Inflammatory macrophage (primary cell): ENCODE data around the gene IQGAP2.
"Not testable (repeated sequence)": the region's sequence is repeated elsewhere in the genome, so short reads cannot be mapped to it uniquely, and the experiment has no call there.

Source experiments
- DNase-seq, 2 donors: peaks; one replicate each; pipeline ENCODE4 v3.0.0-alpha.2; 2020 to 2022

IQGAP2 gene

DNA sequence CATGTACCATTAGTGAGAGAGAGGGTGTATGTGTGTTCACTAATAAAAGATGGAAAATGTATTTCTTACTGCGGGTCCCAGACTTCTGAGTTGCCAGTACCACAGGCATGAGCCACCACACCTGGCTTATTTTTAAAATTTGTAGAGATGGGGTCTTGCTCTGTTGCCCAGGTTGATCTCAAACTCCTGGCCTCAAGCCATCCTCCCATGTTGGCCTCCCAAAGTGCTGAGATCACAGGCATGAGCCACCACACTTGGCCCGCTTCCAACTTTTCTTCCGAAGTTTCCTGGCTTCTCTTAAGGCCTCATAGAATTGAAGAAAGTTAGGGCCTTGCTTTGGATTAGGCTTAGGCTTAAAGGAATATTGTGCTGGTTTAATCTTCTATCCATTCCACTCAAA lies 260.5 kb downstream of the IQGAP2 start:
- no peak for DNase-seq

GRCh38 chr5:76664079-76664478 lies 261.0 kb downstream of the IQGAP2 start:
- no peak for DNase-seq

DNA sequence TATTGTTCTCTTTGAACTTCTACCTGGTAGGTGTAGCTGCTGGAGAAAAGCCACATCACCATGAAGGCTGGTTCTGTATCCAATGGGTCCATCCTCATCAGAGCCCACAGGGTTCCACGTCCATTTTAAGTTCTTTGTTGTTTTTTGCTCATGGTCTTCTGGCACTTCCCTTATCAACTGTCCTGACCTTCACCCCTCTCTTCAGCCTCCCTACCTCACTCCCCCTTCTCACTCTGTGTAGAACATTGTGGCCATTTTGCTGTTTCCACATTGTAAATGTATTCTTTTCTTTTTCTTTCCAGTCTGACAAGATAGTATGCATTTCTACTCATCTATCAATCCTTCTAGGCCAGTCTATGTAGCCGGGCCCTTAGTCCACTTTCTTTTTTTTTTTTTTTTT lies 264.4 kb downstream of the IQGAP2 start:
- DNase-seq = no peak

DNA sequence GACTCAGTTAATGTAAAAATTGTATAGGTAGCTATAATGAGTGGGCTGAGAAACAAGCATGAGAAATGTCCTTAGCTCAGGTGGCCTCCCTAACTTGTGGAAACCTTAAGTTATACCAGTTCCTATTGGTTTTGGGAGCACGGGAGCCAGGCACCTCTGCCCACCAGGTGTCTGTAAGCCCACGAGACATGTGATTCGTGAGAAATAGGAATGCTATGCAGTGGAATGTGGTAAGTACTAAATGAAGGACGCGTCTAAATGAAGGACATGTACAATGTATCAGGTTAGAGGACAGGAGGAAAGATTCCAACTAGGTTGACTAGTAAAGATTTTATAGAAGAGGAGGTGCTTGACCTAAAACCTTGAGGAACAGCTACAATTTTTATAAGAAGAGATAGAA lies 266.2 kb downstream of the IQGAP2 start:
- DNase-seq = no peak

GRCh38 chr5:76670508-76670907 lies 267.4 kb downstream of the IQGAP2 start:
- no peak for DNase-seq

- DNase-seq = peak in 1 of 2 donors; percentile 10
Observed at GRCh38 chr5:76672242-76672641, 269.2 kb downstream of the IQGAP2 start.

DNA sequence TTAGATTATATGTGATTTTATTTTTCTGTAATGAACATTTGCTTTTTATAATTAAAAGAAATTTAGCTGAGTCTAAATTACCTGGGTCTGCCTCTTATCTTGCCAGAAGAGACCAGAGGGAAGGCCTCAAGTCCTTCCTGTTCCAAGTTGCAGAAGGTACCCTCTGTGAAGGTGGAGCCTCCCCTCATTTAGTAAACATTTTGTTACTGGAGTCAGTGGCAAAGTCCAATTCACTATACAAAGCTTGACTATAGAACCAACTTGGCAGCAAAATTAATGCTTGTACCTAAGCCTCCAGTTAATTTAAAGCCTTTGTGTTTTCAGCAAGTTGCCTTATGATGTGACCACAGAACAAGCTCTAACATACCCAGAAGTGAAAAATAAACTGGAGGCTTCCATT lies 270.0 kb downstream of the IQGAP2 start:
- DNase-seq = no peak

DNA sequence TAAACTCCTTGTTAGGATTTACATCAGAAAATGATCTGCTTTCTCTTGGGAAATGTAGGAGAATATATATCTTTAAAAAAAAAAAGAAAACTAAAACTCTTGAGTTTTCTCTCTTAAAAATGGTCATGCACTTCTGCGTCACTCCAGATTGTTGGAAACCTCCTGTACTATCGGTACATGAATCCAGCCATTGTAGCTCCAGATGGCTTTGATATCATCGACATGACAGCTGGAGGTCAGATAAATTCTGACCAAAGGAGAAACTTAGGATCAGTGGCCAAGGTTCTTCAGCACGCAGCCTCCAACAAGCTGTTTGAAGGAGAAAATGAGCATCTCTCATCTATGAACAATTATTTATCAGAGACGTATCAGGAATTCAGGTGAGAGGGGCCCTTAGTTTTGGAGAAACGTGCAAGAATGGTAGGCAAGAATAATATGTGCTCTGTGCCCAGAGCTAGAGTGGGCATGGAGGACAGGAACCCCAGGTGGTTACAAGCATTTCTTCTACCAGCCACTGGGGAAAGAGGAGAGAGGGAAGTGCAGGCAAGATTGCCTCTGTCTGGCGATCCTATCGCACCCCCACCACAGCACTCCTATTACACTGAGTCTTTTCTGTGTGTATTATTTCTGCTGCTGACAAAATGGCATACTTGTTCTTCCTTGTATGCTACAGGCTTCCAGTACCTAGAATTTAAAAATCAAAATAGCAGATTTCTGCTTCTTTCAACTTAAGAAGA lies 271.4 kb downstream of the IQGAP2 start:
- no peak for DNase-seq

DNA sequence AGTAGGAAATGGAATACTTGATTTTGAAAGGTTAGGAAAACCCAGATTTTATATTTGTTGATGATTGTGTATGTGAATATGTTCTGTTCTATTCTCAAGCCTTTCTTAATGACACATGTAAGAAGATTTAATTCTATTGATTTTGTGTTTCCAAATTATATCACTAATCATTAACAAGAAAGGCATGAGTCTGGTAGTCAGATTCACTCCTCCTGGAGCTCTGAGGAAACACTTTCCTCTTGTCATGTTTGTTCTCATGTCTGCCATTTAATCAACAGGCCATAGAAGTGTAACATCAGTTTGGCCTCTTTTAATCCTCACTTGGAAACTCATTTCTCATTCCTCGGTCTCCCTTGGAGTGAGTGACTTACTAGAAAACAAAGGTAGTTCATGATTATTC lies 272.3 kb downstream of the IQGAP2 start:
- no peak for DNase-seq

DNA sequence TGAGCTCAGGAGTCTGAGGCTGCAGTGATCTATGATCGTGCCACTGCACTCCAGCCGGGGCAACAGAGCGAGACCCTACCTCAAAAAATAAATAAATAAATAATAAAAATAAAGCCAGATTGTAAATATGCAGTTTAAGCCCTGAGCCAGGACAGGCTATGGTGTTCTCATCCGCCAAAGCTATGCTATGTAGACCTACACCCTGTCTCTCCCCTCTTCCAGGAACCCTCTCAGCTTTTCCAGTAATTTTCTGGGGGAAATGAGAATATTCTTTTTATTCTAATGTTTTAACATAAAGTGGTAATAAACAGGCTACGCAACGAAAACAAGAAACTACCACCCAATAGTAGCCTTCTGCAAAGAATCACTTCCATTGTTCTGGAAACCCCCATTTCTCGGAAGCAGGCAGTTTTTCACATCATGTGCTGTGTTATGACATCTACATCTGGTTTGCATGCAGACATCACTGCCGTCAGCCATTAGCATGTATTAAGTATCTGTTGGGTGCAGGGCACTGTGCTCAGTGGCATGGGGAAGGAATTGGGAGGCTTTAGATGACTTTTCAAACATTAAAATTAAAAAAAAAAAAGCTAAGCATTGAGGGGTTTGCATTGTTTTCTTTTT lies 274.9 kb downstream of the IQGAP2 start:
- DNase-seq = no peak

GRCh38 chr5:76679231-76679630 lies 276.1 kb downstream of the IQGAP2 start:
- DNase-seq = no peak

GRCh38 chr5:76680826-76681225 lies 277.7 kb downstream of the IQGAP2 start:
- DNase-seq = not testable (repeated sequence)

DNA sequence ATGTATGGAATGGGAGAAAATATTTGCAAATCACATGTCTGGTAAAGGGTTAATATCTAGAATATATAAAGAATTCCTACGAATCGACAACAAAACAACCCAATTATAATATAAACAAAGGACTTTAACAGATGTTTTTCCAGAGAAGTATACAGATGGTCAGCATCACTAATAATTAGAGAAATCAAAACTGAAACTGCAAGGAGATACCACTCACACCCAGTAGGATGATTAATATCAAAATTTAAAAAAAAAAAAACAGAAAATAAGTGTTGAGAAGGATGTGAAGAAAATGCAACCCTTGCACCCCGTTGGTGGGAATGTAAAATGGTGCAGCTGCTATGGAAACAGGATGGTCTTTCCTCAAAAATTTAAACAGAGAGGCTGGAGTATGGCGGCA lies 278.2 kb downstream of the IQGAP2 start:
- no peak for DNase-seq

GRCh38 chr5:76682387-76682786 lies 279.3 kb downstream of the IQGAP2 start:
- no peak for DNase-seq

DNA sequence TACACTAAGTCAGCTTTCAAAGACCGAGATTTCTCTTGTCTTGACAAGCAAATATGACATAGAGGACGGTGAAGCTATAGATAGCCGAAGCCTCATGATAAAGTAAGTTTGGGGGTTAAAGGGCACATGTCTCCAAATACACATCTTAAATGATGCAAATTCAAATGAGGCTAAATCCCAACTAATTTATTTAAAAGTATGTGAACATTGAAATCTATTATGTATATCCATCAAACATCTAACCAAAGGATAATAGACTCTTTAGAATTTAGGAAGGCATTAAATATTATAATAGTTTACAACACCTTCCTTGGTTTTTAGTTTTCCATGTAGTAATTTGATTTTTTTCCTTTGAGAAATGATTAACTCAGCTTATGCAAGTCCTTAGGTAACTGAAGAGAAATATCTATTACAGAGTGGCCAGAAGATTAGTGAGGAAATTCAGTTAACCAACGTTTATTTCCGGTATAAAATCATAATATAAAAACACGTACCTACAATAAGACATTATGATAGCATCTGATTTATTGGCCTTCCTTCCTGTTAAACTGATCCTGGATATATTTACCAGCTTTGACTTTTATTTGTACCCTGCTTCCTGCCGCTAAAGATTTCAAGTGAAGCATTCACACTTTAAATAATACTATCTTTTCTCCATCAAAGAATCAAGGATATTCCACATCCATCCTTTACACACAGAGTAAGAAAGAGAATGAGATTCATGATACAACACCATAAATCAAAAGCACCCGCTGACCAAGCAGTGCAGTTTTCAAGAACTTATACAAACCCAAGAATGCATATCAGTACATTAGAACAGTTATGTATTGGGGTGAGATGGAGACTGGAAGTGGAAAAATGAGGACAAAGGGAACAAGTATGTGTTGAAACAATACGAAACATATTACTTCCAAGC lies 281.0 kb downstream of the IQGAP2 start:
- no peak for DNase-seq

- DNase-seq = no peak
Observed at GRCh38 chr5:76684756-76685519, 281.9 kb downstream of the IQGAP2 start.

GRCh38 chr5:76685704-76686103 lies 282.6 kb downstream of the IQGAP2 start:
- DNase-seq = no peak

DNA sequence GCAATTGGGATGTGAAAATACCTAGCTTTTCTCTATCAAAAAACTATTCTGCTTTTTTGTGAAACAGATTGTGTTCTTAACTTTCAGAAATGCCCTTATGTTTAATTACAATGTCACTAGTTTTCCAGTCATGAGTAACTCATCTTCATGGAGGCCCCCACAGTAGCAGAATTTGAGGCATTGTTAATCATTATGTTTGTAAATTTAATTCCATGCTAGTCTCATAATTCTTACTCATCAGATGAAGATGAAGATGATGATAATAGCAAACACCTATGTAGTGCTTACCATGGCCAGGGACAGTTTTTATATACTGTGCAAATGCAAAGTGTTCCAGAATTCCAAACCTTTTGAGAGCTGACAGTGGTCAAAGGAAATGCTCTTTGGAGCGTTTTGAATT lies 285.1 kb downstream of the IQGAP2 start:
- no peak for DNase-seq

DNA sequence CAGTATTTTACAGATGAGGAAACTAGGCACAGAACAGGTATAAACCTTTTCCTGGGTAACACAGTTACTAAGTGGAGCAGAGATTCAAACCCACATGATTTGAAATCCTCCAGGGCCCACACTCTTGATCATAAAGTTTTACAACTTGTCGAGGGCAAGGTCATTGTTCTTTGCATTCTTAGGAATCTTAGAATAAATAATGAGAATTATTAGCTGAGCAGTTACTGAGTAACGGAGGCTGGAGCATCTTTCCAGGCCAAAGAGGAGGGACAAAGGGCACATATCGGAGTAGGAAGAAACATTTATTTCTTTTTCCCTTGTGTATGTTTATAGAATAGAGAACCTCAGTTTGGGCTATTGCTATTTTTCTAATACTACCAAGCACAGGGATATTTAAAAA lies 285.8 kb downstream of the IQGAP2 start:
- DNase-seq = no peak

- no peak for DNase-seq
Observed at GRCh38 chr5:76689321-76690036, 286.4 kb downstream of the IQGAP2 start.

- no peak for DNase-seq
Observed at GRCh38 chr5:76690037-76690679, 287.1 kb downstream of the IQGAP2 start.
